ENCODE measurements around the gene GNG12. TPM values are rescaled to one million over a fixed set of nuclear protein-coding genes. Genes with fewer than 3 reads are reported as not detected.

Gene GNG12
- total RNA-seq, 1 donor from 2014 or later = 0.05 TPM

DNA sequence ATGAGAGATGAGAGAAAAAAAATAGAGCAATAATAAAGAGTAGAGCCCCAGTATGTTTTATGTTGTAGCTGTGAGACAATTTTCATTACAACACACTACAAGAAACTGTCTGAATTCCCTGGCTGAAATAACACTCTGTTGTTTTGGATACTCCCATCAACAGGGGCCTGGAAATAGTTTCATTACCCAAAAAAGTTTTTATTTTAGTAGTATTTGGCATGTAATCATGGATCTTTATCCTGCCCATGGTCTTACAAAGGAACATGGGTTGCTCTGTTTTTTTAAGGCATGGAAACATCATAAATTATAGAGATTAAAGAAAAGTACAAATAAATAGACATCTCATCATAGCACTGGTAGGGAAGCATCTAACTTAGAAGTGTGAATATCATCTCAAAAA is 56.3 kb downstream of the GNG12 start:
- Mint-ChIP-seq H3K36me3 (ENCODE audit: low read depth) (no peaks in the 10 kb centered on the region), H3K27me3 (peaks cover 28% of the 10 kb centered on the region), H3K4me3 (no peak overlapping the region), H3K9me3 (no peaks in the 10 kb centered on the region), H3K27ac (no peak overlapping the region), H3K4me1 (no peaks in the 10 kb centered on the region)
- no peak for DNase-seq
- intact Hi-C loops (cut with micrococcal nuclease) = no loop called here

DNA sequence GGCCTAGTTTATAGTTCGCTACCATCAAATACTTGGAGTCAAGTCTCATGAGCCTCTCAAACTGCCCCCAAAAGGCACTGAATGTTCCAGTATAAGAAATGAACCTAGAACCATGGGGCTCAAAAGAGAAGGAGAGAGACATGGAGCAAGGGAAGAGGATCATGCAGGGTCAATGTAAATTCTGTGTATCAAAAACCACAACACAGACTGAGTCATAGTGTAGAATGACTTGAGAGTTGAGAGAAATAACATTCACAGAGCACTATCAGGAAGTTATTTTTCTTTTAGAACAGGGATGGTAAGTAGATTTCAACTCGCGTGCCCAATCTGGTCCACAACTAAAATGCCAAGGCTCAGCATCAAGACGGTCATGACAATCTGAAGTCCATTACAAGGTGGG is 59.8 kb downstream of the GNG12 start:
- Mint-ChIP-seq H3K27ac (no peak overlapping the region), H3K4me3 (no peak overlapping the region), H3K4me1 (peaks cover 8% of the 10 kb centered on the region), H3K9me3 (no peaks in the 10 kb centered on the region), H3K27me3 (peaks cover 34% of the 10 kb centered on the region), H3K36me3 (ENCODE audit: low read depth) (no peaks in the 10 kb centered on the region)
- DNase-seq = no peak
- intact Hi-C loops (cut with micrococcal nuclease) = no loop called here

DNA sequence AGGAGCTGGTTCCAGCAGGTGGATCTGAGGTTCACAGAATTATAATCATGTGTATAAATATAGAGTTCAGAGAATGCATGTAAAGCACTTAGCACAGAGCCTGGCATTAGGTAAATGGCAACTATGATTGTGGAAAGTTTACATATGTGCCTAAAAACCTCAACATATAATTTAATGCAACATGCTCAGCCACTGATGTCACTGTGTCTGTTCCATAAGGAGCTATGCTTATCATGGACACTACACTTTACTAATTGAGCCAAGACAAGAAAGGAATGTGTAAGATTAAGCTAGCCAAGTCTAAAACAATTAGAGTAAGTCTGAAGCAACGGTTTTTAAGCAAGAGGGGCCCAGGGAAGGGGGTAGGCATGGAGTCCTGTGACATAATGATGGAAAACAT is 61.5 kb downstream of the GNG12 start:
- H3K27ac Mint-ChIP-seq = no peak overlapping the region
- H3K4me3 Mint-ChIP-seq = no peak overlapping the region
- peaks cover 36% of the 10 kb centered on the region for H3K27me3 Mint-ChIP-seq
- no peaks in the 10 kb centered on the region for H3K36me3 Mint-ChIP-seq (ENCODE audit: low read depth)
- peaks cover 8% of the 10 kb centered on the region for H3K4me1 Mint-ChIP-seq
- intact Hi-C loops (cut with micrococcal nuclease) = no loop called here
- DNase-seq = no peak
- no peaks in the 10 kb centered on the region for H3K9me3 Mint-ChIP-seq

DNA sequence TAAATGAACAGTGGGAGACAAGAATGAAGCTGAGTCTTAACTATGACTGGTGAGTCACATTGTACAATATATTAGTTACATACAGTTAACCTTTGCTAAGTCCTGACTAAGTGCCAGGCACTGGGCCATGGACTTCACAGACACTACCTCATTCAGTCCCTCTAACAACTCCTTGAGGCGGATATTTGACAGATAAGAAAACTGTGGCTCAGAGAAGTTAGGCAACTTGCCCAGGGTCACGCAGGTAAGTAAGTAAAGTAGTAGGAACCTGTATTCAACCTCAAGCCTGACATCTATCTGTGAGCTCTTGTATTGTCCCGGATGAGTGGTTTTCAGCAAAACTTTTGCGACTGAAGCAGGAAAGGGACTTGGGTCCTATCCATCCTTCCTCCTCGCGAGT is 62.1 kb downstream of the GNG12 start:
- Mint-ChIP-seq H3K27me3 (peaks cover 36% of the 10 kb centered on the region), H3K4me3 (no peak overlapping the region), H3K36me3 (ENCODE audit: low read depth) (no peaks in the 10 kb centered on the region), H3K9me3 (no peaks in the 10 kb centered on the region), H3K4me1 (peaks cover 9% of the 10 kb centered on the region), H3K27ac (no peak overlapping the region)
- intact Hi-C loops (cut with micrococcal nuclease) = no loop called here
- DNase-seq = no peak

DNA sequence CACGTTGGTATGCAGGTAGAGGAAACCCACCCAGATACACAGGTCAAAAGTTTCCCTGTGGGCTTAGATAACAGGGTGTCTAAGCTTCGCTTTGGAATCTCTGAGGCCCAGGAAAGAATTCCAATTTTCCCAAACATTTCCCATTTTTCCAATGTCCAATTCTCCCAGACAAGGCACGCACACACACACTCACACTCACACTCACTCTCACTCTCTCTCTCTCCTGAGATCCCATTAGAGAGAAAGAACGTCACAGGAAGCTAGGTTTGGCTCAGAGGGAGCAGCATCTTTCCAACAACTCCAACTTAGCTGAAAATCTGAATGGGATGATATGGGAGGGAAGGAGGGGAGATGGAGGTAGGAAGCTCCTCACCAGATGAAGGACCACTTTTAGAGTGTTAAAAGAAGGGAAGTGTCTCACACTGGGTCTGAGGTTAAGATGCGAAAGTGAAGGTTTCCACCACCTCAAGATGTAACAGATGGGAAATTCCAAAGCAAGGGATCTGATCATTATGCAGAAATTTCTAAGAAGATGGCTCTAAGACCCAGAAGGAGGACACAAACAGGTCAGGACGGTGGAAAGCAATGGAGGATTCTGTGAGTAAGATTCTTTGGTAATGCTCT is 63.5 kb downstream of the GNG12 start:
- intact Hi-C loops (cut with micrococcal nuclease) = no loop called here
- Mint-ChIP-seq H3K27me3 (peaks cover 27% of the 10 kb centered on the region), H3K4me3 (no peak overlapping the region), H3K4me1 (peaks cover 12% of the 10 kb centered on the region), H3K36me3 (ENCODE audit: low read depth) (no peaks in the 10 kb centered on the region), H3K27ac (no peak overlapping the region), H3K9me3 (no peaks in the 10 kb centered on the region)
- DNase-seq = no peak

DNA sequence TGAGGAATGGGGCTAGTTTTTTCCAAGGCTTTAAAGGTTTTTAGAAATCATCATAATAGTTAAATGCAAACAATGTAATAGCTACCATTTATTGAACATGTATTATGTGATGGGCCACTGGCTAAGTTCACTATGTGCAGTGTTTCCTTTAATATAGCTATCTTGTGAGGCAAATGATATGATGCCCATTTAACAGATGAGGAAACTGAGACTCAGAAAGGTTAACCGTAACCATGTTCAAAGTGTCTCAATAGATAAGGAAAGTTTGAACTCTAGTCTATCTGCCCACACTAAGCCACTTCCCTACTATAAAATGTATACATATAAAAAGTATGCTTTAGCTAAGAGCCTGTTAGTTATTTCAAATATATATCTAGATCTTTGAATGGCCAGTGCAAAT is 64.8 kb downstream of the GNG12 start:
- Mint-ChIP-seq H3K9me3 (no peaks in the 10 kb centered on the region), H3K4me3 (no peak overlapping the region), H3K27ac (no peak overlapping the region), H3K36me3 (ENCODE audit: low read depth) (no peaks in the 10 kb centered on the region), H3K27me3 (peaks cover 32% of the 10 kb centered on the region), H3K4me1 (peaks cover 12% of the 10 kb centered on the region)
- intact Hi-C loops (cut with micrococcal nuclease) = no loop called here
- DNase-seq = no peak

DNA sequence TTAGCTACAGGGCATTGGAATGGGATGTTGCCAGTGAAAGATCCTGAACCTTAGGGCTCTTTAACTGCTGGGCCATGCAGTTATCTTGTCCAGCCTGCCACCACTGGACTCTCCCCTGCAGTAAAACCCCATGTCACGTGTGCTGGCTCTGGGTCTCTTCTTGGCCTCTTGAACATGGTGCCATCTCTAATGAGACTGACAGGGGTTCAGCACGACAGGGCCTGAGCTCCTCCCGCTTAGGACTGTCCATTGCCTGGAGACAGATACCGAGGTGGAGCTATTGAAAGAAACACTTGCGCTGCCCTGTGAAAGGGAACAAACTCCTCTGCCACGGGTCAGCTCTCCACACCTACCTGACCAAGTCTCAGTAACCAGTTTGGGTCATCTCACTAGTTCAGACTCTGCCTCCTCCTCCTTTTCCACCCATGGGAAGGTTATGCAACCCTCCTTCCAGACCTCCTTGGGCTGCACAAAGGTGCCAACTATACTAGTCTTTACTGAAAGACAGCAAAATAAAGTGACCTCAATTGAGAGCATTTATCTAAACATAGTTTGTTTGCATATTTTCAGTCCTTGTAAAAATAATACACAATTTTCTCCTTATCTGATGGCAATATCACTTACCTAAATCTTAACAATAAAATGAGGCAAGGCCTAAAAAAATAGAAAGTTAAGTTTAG is 66.0 kb downstream of the GNG12 start:
- no peak overlapping the region for H3K4me3 Mint-ChIP-seq
- H3K36me3 Mint-ChIP-seq (ENCODE audit: low read depth) = no peaks in the 10 kb centered on the region
- H3K27me3 Mint-ChIP-seq = peaks cover 32% of the 10 kb centered on the region
- no peaks in the 10 kb centered on the region for H3K9me3 Mint-ChIP-seq
- intact Hi-C loops (cut with micrococcal nuclease) = no loop called here
- peaks cover 12% of the 10 kb centered on the region for H3K4me1 Mint-ChIP-seq
- DNase-seq = no peak
- no peak overlapping the region for H3K27ac Mint-ChIP-seq

DNA sequence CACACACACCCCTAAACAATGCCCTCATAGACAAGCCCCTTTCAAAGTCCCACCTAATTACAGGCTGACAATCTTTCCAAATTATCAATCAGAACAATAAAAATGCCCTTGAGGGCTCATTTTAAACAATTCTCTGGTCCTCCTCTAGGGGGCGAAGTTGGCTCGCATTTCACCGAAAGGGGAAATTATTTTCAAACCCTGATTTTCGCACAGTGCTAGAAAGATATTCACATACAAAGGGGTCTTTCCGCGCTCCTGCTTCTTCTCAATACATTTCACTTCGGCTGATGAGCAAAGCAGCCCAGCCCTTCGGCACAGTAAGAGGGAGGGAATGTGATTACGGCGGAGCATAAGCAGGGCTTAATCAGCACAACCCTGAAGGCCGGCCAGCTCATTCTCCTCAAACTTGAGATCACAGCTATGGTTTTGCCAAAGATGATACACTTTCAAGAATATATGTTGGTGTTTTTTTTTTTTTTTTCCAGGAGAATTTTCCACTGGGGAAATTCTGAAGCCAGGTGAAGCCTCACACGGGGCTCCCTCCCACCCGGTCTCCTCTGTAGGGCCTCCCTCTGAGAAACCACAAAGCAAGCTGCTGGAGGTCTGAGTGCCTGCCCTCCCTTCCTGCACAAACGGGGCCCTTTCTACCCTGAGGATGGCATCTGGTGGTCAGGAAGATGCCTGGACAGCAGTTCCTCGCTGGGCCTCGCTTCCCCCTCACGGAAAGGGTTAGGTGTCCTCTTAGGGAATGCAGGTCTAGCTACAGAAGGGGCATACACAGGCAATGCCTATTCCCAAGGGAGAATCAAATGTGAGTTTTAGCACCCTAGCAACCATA is 66.9 kb downstream of the GNG12 start:
- Mint-ChIP-seq H3K27ac (no peak overlapping the region), H3K27me3 (peaks cover 27% of the 10 kb centered on the region), H3K4me3 (peak overlapping the region; percentile 7), H3K9me3 (no peaks in the 10 kb centered on the region), H3K4me1 (peaks cover 12% of the 10 kb centered on the region), H3K36me3 (ENCODE audit: low read depth) (no peaks in the 10 kb centered on the region)
- intact Hi-C loops (cut with micrococcal nuclease) = no loop called here
- peak; percentile 82 for DNase-seq

DNA sequence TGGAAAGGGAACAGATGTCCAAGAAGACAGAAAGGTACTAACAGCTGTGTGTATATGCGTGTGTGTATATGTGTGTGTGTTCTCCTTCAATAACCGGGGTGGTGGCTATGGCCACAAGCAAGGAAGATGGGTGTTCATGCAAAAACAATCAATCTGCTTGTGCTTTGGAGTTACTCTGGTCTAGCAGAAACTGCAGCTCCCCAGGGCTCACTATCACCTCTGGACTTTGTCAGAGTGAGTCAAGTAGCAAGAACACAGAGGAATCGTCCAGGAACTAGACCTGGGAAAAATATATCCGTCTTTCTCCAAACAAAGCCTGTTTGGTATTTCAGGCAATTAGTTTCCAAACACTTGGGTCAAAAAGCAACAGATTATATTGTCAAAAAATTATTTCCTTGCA is 68.6 kb downstream of the GNG12 start:
- Mint-ChIP-seq H3K9me3 (no peaks in the 10 kb centered on the region), H3K4me3 (no peak overlapping the region), H3K27me3 (peaks cover 31% of the 10 kb centered on the region), H3K27ac (no peak overlapping the region), H3K36me3 (ENCODE audit: low read depth) (no peaks in the 10 kb centered on the region), H3K4me1 (peaks cover 7% of the 10 kb centered on the region)
- intact Hi-C loops (cut with micrococcal nuclease) = no loop called here
- no peak for DNase-seq

DNA sequence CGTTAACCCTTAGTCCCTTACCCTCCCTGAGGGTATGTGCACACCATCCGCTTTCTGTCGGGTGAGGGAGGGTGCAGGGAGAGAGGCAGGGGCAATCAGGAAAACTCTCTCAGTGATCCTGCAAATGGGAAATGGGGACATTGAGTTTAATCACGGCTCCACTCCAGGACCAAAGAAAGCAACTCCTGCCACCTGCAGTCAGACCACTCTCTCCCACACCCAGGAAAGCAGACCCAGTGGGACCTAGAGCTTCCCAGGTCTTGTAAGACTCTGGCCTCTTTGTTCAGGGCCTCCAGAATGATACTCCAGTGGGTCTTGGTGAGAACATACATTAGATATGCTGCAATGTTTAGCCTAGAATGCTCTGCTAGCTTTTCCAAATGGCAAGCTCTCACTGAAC is 71.5 kb downstream of the GNG12 start:
- no peaks in the 10 kb centered on the region for H3K9me3 Mint-ChIP-seq
- intact Hi-C loops (cut with micrococcal nuclease) = loop anchor here (2.0 kb wide), 1 partner anchor 77 kb away; the partner anchor contains the start of gene GADD45A
- H3K36me3 Mint-ChIP-seq (ENCODE audit: low read depth) = no peaks in the 10 kb centered on the region
- peaks cover 28% of the 10 kb centered on the region for H3K27me3 Mint-ChIP-seq
- DNase-seq = no peak
- peaks cover 7% of the 10 kb centered on the region for H3K4me1 Mint-ChIP-seq
- no peak overlapping the region for H3K4me3 Mint-ChIP-seq
- no peak overlapping the region for H3K27ac Mint-ChIP-seq

DNA sequence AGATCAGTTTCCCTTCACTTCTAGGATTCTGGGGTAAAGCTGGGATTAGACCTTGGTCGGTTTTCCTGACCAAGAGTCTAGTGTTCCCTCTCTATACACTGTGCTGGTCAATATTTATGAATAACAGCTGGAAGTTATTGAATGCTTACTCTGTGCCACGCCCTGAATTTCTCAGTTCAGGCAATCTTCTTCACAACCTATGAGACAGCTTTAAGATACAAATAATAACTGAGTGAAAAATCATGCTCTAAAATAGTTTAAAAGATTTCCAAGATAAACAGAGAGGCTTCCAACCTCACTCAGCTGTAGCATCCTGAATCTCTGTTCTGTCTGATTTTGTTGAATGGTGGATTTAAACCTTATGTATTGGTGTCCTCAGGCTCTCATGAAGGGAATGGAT is 72.2 kb downstream of the GNG12 start:
- no peaks in the 10 kb centered on the region for H3K9me3 Mint-ChIP-seq
- H3K27ac Mint-ChIP-seq = no peak overlapping the region
- H3K36me3 Mint-ChIP-seq (ENCODE audit: low read depth) = no peaks in the 10 kb centered on the region
- H3K4me3 Mint-ChIP-seq = no peak overlapping the region
- H3K4me1 Mint-ChIP-seq = peaks cover 5% of the 10 kb centered on the region
- H3K27me3 Mint-ChIP-seq = peaks cover 25% of the 10 kb centered on the region
- no peak for DNase-seq
- intact Hi-C loops (cut with micrococcal nuclease) = loop anchor here (2.0 kb wide), 1 partner anchor 76 kb away; the partner anchor contains the start of gene GADD45A

DNA sequence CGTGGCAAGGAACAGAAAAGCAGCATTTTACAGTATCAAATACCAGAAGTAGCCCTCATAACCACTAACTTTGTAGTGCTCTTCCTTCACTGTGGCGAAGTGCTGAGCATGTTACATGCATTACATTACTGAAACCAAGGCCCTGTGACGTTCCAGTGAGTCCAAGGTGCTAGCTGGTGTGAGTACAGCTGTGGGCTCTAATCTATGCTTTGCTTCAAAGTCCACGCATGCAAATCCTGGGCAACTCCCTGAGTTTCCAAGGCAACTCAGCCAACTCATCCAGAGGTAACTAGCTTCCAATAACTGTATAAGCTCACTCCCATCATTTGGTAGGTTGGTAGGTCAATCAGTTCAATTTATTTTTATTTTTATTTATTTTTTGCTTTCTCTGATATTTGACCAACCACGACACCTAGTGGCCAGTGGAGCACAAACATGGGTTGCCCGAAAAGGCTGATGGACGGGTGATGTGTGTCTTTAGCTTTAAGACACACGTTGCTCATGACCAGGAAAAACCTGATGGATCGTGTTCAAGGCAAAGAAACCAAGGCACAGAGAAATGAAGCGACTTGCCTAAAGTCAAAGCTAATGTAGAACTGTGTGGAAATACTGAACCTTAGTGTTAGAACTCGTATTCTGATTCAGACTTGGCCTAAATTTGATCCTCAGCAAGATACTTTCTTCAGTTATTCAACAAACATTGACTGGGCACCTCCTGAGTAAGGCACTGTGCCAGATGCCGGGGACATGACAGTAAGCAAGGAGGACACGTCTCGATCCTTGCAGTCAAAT is 73.0 kb downstream of the GNG12 start:
- Mint-ChIP-seq H3K27ac (no peak overlapping the region), H3K4me3 (no peak overlapping the region), H3K36me3 (ENCODE audit: low read depth) (no peaks in the 10 kb centered on the region), H3K4me1 (peaks cover 3% of the 10 kb centered on the region), H3K27me3 (peaks cover 23% of the 10 kb centered on the region), H3K9me3 (no peaks in the 10 kb centered on the region)
- intact Hi-C loops (cut with micrococcal nuclease) = loop anchor here (1.0 to 2.0 kb wide), 3 partner anchors 75 to 228 kb away; partner anchors contain the start of gene GADD45A
- DNase-seq = peak; percentile 85

DNA sequence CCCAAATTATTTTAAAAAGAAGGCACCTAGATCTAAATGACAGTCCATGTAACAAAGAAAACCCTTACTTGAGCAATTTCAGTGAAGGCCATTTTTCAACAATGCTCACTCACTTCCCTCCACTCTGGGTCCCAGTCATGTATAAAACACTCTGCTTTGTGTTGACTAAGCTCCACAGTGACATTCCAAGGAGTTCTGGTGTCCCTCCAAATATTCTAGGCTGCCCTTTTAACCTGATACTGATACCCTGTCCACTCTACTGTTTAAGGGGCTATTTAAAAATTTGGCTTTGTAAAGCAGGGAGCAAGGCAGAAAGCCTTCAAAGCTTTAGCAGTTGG is 73.6 kb downstream of the GNG12 start:
- no peak for DNase-seq
- Mint-ChIP-seq H3K27me3 (peaks cover 22% of the 10 kb centered on the region), H3K4me1 (peaks cover 4% of the 10 kb centered on the region), H3K27ac (no peak overlapping the region), H3K36me3 (ENCODE audit: low read depth) (no peaks in the 10 kb centered on the region), H3K9me3 (no peaks in the 10 kb centered on the region), H3K4me3 (no peak overlapping the region)
- intact Hi-C loops (cut with micrococcal nuclease) = loop anchor here (1.0 to 2.0 kb wide), 3 partner anchors 75 to 227 kb away; partner anchors contain the start of gene GADD45A
